Measurements from ENCODE around the gene ZSWIM7.

The ZSWIM7 gene

DNA sequence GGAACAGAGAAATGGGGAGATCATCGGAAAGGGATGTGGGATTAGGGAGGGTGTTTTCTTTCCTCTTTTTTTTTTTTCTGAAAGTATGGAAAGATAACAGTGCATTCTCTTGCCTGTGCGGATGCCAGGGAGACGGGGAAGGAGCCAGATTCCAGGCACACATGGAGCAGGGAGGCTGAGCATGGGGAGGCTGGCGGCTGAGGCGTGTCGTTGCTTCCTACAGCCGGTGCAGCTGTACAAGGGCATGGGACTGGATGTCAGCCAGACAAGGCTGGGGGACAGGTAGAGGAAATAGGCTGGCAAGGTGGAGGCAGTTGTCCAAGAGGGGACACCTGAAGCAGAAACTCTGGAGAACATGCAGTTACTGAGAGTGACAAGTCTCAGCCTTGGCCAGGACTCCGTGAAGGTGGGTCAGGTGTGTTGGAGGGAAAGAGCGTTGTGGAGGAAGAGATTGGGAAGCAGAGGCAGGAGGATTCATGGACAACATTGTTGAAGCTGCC, 71.2 kb downstream of the ZSWIM7 start:
- TF ChIP-seq CTCF (conservative IDR thresholded peaks at IDR 0.05), result no peak
- no peak for TF ChIP-seq ZFX (IDR thresholded peaks at IDR 0.05)
- no peak overlapping the region for H3K27ac ChIP-seq

Data from C4-2B (cell line).